GM12878 (cell line): ENCODE data around the gene IL23R. TPM values are rescaled to one million over a fixed set of nuclear protein-coding genes. Genes with fewer than 3 reads are reported as not detected.

Experiments
- ATAC-seq: fragments of 200-7000 bp; cut with Tn5 transposase; 3 replicates; pipeline ENCODE4 v1.9.1; 2020; ENCODE audit warnings: mild to moderate bottlenecking, moderate library complexity
- BruUV-seq: library from RNA; stranded (reverse); fragments of 400-500 nt; replicated peaks from 2 replicates; lab custom pipeline; 2021; lab: Mats Ljungman, UMichigan
- CTCF ChIA-PET: fragments of 300-600 bp; sonication (Branson Sonifier 250); formaldehyde crosslinking; extraction: SDS; loops from one replicate; lab custom pipeline; 2021; ENCODE audit warnings: inconsistent platforms; lab: Yijun Ruan, JAX
- POLR2A ChIA-PET: fragments of 350-600 bp; formaldehyde crosslinking; extraction: SDS; loops from one replicate; lab custom pipeline; 2021; ENCODE audit warnings: inconsistent platforms; lab: Charles Lee
- RAD21 ChIA-PET: fragments of 300-600 bp; sonication (Branson Sonifier 250); formaldehyde crosslinking; loops from one replicate; lab custom pipeline; 2023; ENCODE audit warnings: antibody characterized with exemption; ENCODE audit not compliant: unreplicated experiment; lab: Charles Lee
- SMC1A ChIA-PET: fragments of 300-600 bp; sonication (Branson Sonifier 250); formaldehyde crosslinking; loops from one replicate; lab custom pipeline; 2023; ENCODE audit not compliant: unreplicated experiment, uncharacterized antibody; lab: Charles Lee
- DNase-seq: peaks from one replicate; pipeline ENCODE4 v3.0.0-alpha.2; 2011; ENCODE audit warnings: low read depth, low spot score
- FAIRE-seq: peaks from 3 replicates; lab custom pipeline; 2011; peaks lifted over from hg19 to GRCh38; lab: Jason Lieb, UNC
- H2AFZ ChIP-seq: 2 replicates; pipeline ENCODE4 v1.6.0; 2011; ENCODE audit warnings: low read depth, low read length, control low read depth; ENCODE audit not compliant: control insufficient read depth
- H3K27ac ChIP-seq: 2 replicates; pipeline ENCODE4 v1.5.1; 2011; ENCODE audit warnings: control low read depth; ENCODE audit not compliant: control insufficient read depth, insufficient read depth
- H3K27me3 ChIP-seq, 2 experiments: replicated peaks in 1 of 2; 2 replicates each; pipeline versions ENCODE4 v1.6.0 to v1.6.1; 2011; ENCODE audit warnings: low read length in 1 of 2; ENCODE audit not compliant: control insufficient read depth in 2 of 2, insufficient read depth in 2 of 2
- H3K36me3 ChIP-seq, 2 experiments: 2 replicates each; pipeline ENCODE4 v1.5.1; 2011; ENCODE audit warnings: low read length in 1 of 2; ENCODE audit not compliant: control insufficient read depth in 2 of 2, insufficient read depth in 2 of 2
- H3K4me1 ChIP-seq: 2 replicates; pipeline ENCODE4 v1.6.1; 2011; ENCODE audit warnings: mild to moderate bottlenecking, low read length, moderate library complexity, mixed read lengths; ENCODE audit not compliant: control insufficient read depth, insufficient read depth
- H3K4me2 ChIP-seq: 2 replicates; pipeline ENCODE4 v1.6.0; 2011; ENCODE audit warnings: control low read depth; ENCODE audit not compliant: control insufficient read depth, insufficient read depth
- H3K4me3 ChIP-seq: fragments of 200-600 bp; sonication (generic); 2 replicates; pipeline ENCODE4 v1.5.1; 2016
- H3K79me2 ChIP-seq: 2 replicates; pipeline ENCODE4 v1.6.0; 2011; ENCODE audit warnings: low read length; ENCODE audit not compliant: control insufficient read depth, insufficient read depth
- H3K9ac ChIP-seq: 2 replicates; pipeline ENCODE4 v1.8.0; 2011; ENCODE audit warnings: low read length, control low read depth, mixed read lengths; ENCODE audit not compliant: control insufficient read depth, insufficient read depth
- H3K9me3 ChIP-seq: replicated peaks from 3 replicates; pipeline ENCODE4 v1.5.1; 2011; ENCODE audit warnings: mild to moderate bottlenecking, low read length; ENCODE audit not compliant: control insufficient read depth, insufficient read depth
- H4K20me1 ChIP-seq: 2 replicates; pipeline ENCODE4 v1.6.0; 2011; ENCODE audit not compliant: control insufficient read depth, insufficient read depth
- MXI1 ChIP-seq: fragments of 150-350 bp; IDR thresholded peaks from 2 replicates; pipeline ENCODE4 v1.6.1; 2011; ENCODE audit warnings: low read depth, mild to moderate bottlenecking, inconsistent platforms, low read length, improper control_type of control experiment
- NFYA ChIP-seq: IDR thresholded peaks from 2 replicates; pipeline ENCODE4 v1.6.1; 2011; ENCODE audit warnings: low read depth, mild to moderate bottlenecking, low read length, improper control_type of control experiment, borderline replicate concordance
- RUNX3 ChIP-seq: IDR thresholded peaks from 2 replicates; pipeline ENCODE4 v1.6.1; 2012; ENCODE audit warnings: low read length, inconsistent platforms
- TBL1XR1 ChIP-seq: IDR thresholded peaks from 2 replicates; pipeline ENCODE4 v1.6.1; 2012; ENCODE audit warnings: low read depth, low read length, improper control_type of control experiment
- ZNF217 ChIP-seq: fragments of 450-650 bp; IDR thresholded peaks from 2 replicates; pipeline ENCODE4 v1.6.1; 2017; ENCODE audit warnings: antibody characterized with exemption, mild to moderate bottlenecking
- ZNF24 ChIP-seq: fragments of 450-650 bp; IDR thresholded peaks from 2 replicates; pipeline ENCODE4 v1.6.1; 2017; ENCODE audit warnings: antibody characterized with exemption, mild to moderate bottlenecking
- ZNF384 ChIP-seq: IDR thresholded peaks from 2 replicates; pipeline ENCODE4 v1.6.1; 2012; ENCODE audit warnings: low read depth, mild to moderate bottlenecking, low read length, improper control_type of control experiment, borderline replicate concordance
- WGBS: methylation state at CpG from one replicate; pipeline ENCODE4 v1.1.6; 2016; ENCODE audit warnings: low lambda C conversion rate; ENCODE audit not compliant: insufficient replicate concordance, insufficient coverage; ENCODE audit errors: missing lambda C conversion rate; 5-methylcytosine and 5-hydroxymethylcytosine counted together
- in situ Hi-C: fragments of 300-500 bp; cut with MboI; formaldehyde crosslinking; loops from 9 replicates; pipeline ENCODE4 v1.14.3; 2018; ENCODE audit warnings: mixed read lengths
- intact Hi-C: fragments of 100-400 bp; cut with micrococcal nuclease; formaldehyde crosslinking; loops from one replicate; pipeline ENCODE4 v1.14.2; 2022; ENCODE audit not compliant: unreplicated experiment
- polyA plus RNA-seq, 11 experiments: library from polyadenylated mRNA; depleted of rRNA in 4 of 11; unstranded in 6 of 11; stranded (reverse) in 5 of 11; fragments of >200 nt; fragmentation: Nextera tagmentation in 4 of 11; fragmentation: Illumina TruSeq in 1 of 11; extraction: Ambion mirVana in 4 of 11; extraction: Trizol in 1 of 11; gene quantifications; 1 replicate in 1 of 11; 2 replicates in 10 of 11; pipeline versions ENCODE4 v1.2.1 to v1.2.3, GENCODE V29; 2011 to 2016; ENCODE audit warnings: inconsistent platforms in 2 of 11, missing spikeins in 2 of 11, low read depth in 1 of 11
- total RNA-seq, 4 experiments: library from RNA; depleted of rRNA in 3 of 4; stranded (reverse); fragments of >200 nt in 3 of 4; fragmentation: Illumina TruSeq in 1 of 4; extraction: Trizol in 1 of 4; gene quantifications; 2 replicates each; pipeline versions ENCODE4 v1.2.1 to v1.2.3, GENCODE V29; 2013 to 2021
- TF ChIP-seq, protein P1 (sequence below): IDR thresholded peaks from 2 replicates; pipeline ENCODE4 v1.6.1; 2012; ENCODE audit warnings: low read depth, low read length, improper control_type of control experiment

IL23R gene
- total and polyA plus RNA-seq, 10 of the 15 experiments (the other 5 are each of a cell fraction or from before 2014, with no cell fraction given), result 0.16 to 6.4 (median 0.59) TPM

- intact Hi-C loops (loop anchor here (10.0 kb wide), 1 partner anchor 282 kb away; no protein-coding TSS in a partner anchor), in situ Hi-C loops (no loop called here)
- Histone ChIP-seq H3K9me3 (no peaks in the 10 kb centered on the region), H4K20me1 (no peaks in the 10 kb centered on the region; the same call in 1 of the 2 replicates), H3K27me3 (no peaks in the 10 kb centered on the region), H2AFZ (no peak overlapping the region), H3K4me3 (no peak overlapping the region), H3K79me2 (no peaks in the 10 kb centered on the region), H3K36me3 (no peaks in the 10 kb centered on the region), H3K4me1 (0 out of 2 replicates have a peak, but pooled peaks cover 2% of the 10 kb centered on the region), H3K9ac (no peak overlapping the region), H3K27ac (no peak overlapping the region), H3K4me2 (no peak overlapping the region)
- ChIA-PET SMC1A (interaction anchor here (0.6 to 7.8 kb wide), 3 partner anchors 69 to 91 kb away, joined by 3 to 212 read pairs (median 3); no protein-coding TSS in a partner anchor), POLR2A (interaction anchor here (2.1 kb wide), 1 partner anchor 146 kb away, joined by 5 read pairs; no protein-coding TSS in a partner anchor), RAD21 (interaction anchor here (1.6 kb wide), 1 partner anchor 146 kb away, joined by 9 read pairs; no protein-coding TSS in a partner anchor), CTCF (interaction anchor here (1.7 to 3.8 kb wide), 5 partner anchors 70 to 357 kb away, joined by 4 to 164 read pairs (median 24); no protein-coding TSS in a partner anchor)
- ATAC-seq (no peak), DNase-seq (no peak), FAIRE-seq (no peak)
- no peak for TF ChIP-seq MXI1
- WGBS, result 21% methylated on average over 3 of the region's 3 CpGs
- no TSS peak for BruUV-seq
Measured at GRCh38 chr1:67142931-67143330, 23.3 kb upstream of the IL23R start.

GRCh38 chr1:67143966-67144365, 22.3 kb upstream of the IL23R start:
- TF ChIP-seq TBL1XR1 (no peak), ZNF384 (no peak), RUNX3 (0 out of 2 replicates have a peak, but pooled peaks have one; percentile 22), ZNF217 (no peak), NFYA (no peak), ZNF24 (0 out of 2 replicates have a peak, but pooled peaks have one; percentile 9)
- TF ChIP-seq, protein P1, sequence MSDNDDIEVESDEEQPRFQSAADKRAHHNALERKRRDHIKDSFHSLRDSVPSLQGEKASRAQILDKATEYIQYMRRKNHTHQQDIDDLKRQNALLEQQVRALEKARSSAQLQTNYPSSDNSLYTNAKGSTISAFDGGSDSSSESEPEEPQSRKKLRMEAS, result no peak
- no peak overlapping the region for H3K27ac ChIP-seq
- H3K9me3 ChIP-seq, result no peaks in the 10 kb centered on the region
- no peak overlapping the region for H3K9ac ChIP-seq
- H2AFZ ChIP-seq, result no peak overlapping the region
- ChIA-PET RAD21 (interaction anchor here (0.9 to 3.6 kb wide), 9 partner anchors 14 to 378 kb away, joined by 3 to 71 read pairs (median 5); no protein-coding TSS in a partner anchor), CTCF (interaction anchor here (0.7 to 3.8 kb wide), 26 partner anchors 9 to 378 kb away, joined by 3 to 164 read pairs (median 4); no protein-coding TSS in a partner anchor), SMC1A (interaction anchor here (0.8 to 7.8 kb wide), 10 partner anchors 23 to 377 kb away, joined by 3 to 212 read pairs (median 6); partner anchors contain the start of gene IL23R), POLR2A (interaction anchor here (1.6 to 2.1 kb wide), 2 partner anchors 67 to 147 kb away, joined by 5 to 6 read pairs; no protein-coding TSS in a partner anchor)
- H3K79me2 ChIP-seq, result no peaks in the 10 kb centered on the region
- H3K36me3 ChIP-seq, result no peaks in the 10 kb centered on the region
- DNase-seq (no peak), ATAC-seq (peak; percentile 18; the same call in 1 of the 3 replicates), FAIRE-seq (no peak)
- WGBS, result 0% methylated on average over 3 of the region's 3 CpGs
- BruUV-seq, result no TSS peak
- H3K4me1 ChIP-seq, result 0 out of 2 replicates have a peak, but pooled peaks cover 2% of the 10 kb centered on the region
- intact Hi-C loops (loop anchor here (1.0 to 10.0 kb wide), 3 partner anchors 67 to 357 kb away; no protein-coding TSS in a partner anchor), in situ Hi-C loops (no loop called here)
- H3K4me3 ChIP-seq, result no peak overlapping the region
- no peaks in the 10 kb centered on the region for H3K27me3 ChIP-seq
- H3K4me2 ChIP-seq, result no peak overlapping the region
- no peaks in the 10 kb centered on the region; the same call in 1 of the 2 replicates for H4K20me1 ChIP-seq
